Measurements from ENCODE around the gene UNK.
"Not testable (repeated sequence)": the region's sequence is repeated elsewhere in the genome, so short reads cannot be mapped to it uniquely, and the experiment has no call there.

UNK gene

GRCh38 chr17:75806822-75807500 is 22.4 kb downstream of the UNK start:
- DNase-seq (ENCODE audit: low read depth) = no peak

GRCh38 chr17:75807861-75808260 is 23.3 kb downstream of the UNK start:
- no peak for DNase-seq (ENCODE audit: low read depth)

GRCh38 chr17:75808549-75808904 is 23.9 kb downstream of the UNK start:
- no peak for DNase-seq (ENCODE audit: low read depth)

- no peak for DNase-seq (ENCODE audit: low read depth)
Measured at GRCh38 chr17:75808905-75809621, 24.5 kb downstream of the UNK start.

GRCh38 chr17:75809631-75810111 is 25.1 kb downstream of the UNK start:
- no peak for DNase-seq (ENCODE audit: low read depth)

- DNase-seq (ENCODE audit: low read depth) = no peak
Measured at GRCh38 chr17:75810216-75810615, 25.6 kb downstream of the UNK start.

GRCh38 chr17:75810756-75811155 is 26.1 kb downstream of the UNK start:
- DNase-seq (ENCODE audit: low read depth) = not testable (repeated sequence)

GRCh38 chr17:75811174-75811573 is 26.6 kb downstream of the UNK start:
- DNase-seq (ENCODE audit: low read depth) = no peak

GRCh38 chr17:75812096-75813013 is 27.7 kb downstream of the UNK start:
- no peak for DNase-seq (ENCODE audit: low read depth)

GRCh38 chr17:75813081-75814020 is 28.7 kb downstream of the UNK start:
- DNase-seq (ENCODE audit: low read depth) = no peak

GRCh38 chr17:75814021-75814395 is 29.4 kb downstream of the UNK start:
- no peak for DNase-seq (ENCODE audit: low read depth)

- no peak for DNase-seq (ENCODE audit: low read depth)
Measured at GRCh38 chr17:75814900-75815373, 30.3 kb downstream of the UNK start.

- no peak for DNase-seq (ENCODE audit: low read depth)
Measured at GRCh38 chr17:75815399-75815798, 30.8 kb downstream of the UNK start.

GRCh38 chr17:75816693-75817092 is 32.1 kb downstream of the UNK start:
- no peak for DNase-seq (ENCODE audit: low read depth)

- DNase-seq (ENCODE audit: low read depth) = no peak
Measured at GRCh38 chr17:75817571-75817970, 33.0 kb downstream of the UNK start.

GRCh38 chr17:75818326-75818885 is 33.8 kb downstream of the UNK start:
- DNase-seq (ENCODE audit: low read depth) = no peak

- DNase-seq (ENCODE audit: low read depth) = no peak
Measured at GRCh38 chr17:75819116-75819515, 34.5 kb downstream of the UNK start.

- DNase-seq (ENCODE audit: low read depth) = no peak
Measured at GRCh38 chr17:75819678-75820077, 35.1 kb downstream of the UNK start.

GRCh38 chr17:75820094-75821080 is 35.8 kb downstream of the UNK start:
- no peak for DNase-seq (ENCODE audit: low read depth)

GRCh38 chr17:75821552-75821951 is 36.9 kb downstream of the UNK start:
- no peak for DNase-seq (ENCODE audit: low read depth)

All from stimulated activated CD8-positive, alpha-beta memory T cell treated with anti-CD3 and anti-CD28 coated beads, Interleukin-12 subunit alpha, Interleukin-12 subunit beta, amount 100 ng/mL, for 4 hours (primary cell).